ENCODE measurements around the gene PTGIS.

Gene PTGIS

GRCh38 chr20:49469060-49469459 lies 98.9 kb downstream of the PTGIS start:
- H3K36me3 Mint-ChIP-seq (ENCODE audit: low read depth) = no peaks in the 10 kb centered on the region
- no peak for DNase-seq (ENCODE audit: low spot score)
- no peak overlapping the region for H3K4me3 Mint-ChIP-seq
- no peaks in the 10 kb centered on the region for H3K9me3 Mint-ChIP-seq
- no peak overlapping the region for H3K27ac Mint-ChIP-seq
- H3K4me1 Mint-ChIP-seq (ENCODE audit: low read depth) = no peaks in the 10 kb centered on the region
- peaks cover 18% of the 10 kb centered on the region for H3K27me3 Mint-ChIP-seq (ENCODE audit: low read depth)

DNA sequence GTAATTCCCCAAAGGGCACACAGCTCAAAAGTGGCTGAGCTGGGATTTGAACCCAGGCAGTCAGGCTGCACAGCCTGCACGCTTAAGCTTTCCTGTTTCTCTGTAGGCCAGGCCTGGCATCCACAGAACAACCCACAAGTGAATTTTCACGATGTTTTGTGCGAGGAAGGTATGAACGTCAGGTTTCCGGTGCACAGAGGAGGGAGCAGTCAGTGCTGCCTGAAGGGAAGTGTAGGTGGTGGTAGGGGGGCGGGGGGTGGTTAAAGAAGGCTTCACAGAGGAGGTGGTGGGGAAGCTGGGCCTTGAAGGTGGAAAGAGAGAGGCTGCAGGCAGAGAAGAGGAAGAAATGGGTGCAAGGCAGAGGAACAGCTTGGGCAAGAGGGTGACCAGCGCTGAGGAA lies 99.5 kb downstream of the PTGIS start:
- Mint-ChIP-seq H3K4me1 (ENCODE audit: low read depth) (no peaks in the 10 kb centered on the region), H3K36me3 (ENCODE audit: low read depth) (no peaks in the 10 kb centered on the region), H3K4me3 (no peak overlapping the region), H3K27ac (no peak overlapping the region), H3K9me3 (no peaks in the 10 kb centered on the region), H3K27me3 (ENCODE audit: low read depth) (peaks cover 17% of the 10 kb centered on the region)
- DNase-seq (ENCODE audit: low spot score) = no peak

DNA sequence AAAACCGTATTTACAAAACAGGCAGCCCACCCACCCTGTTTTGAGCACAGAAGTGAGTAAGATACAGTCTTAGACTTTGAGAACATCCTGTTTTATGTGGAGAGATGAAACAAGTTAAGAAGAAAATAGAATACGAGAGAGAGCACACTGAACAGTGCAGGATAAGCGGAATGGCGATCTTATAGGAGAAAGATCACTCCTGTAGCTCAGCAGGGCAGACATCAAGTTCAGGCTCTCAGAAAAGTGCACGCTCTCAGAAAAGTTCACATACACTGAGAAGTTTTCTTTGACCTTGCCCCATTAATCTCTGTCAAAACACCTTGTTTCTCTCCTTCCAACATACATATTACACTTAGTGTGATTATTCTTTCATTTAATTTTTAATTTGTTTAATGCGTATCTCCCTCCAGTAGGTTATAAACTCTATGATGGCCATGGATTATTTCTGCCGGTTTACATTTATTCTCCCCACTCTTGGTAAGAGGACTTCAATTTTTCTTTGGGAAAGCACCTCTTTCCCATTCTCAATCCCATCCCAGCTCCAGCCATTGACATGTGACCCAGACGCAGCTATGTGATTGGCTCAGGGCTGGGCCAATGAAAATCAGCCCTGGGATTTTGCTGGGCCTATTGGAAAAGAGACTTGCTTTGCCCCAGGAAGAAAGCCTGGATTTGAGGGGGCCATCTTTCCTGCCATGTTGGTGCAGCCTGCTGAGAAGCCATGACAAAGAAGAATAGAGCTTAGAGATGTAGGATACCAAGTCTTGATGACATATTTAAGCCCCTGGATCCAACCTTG lies 101.6 kb downstream of the PTGIS start:
- no peaks in the 10 kb centered on the region for H3K9me3 Mint-ChIP-seq
- H3K36me3 Mint-ChIP-seq (ENCODE audit: low read depth) = no peaks in the 10 kb centered on the region
- no peak overlapping the region for H3K4me3 Mint-ChIP-seq
- no peak overlapping the region for H3K27ac Mint-ChIP-seq
- DNase-seq (ENCODE audit: low spot score) = no peak
- H3K27me3 Mint-ChIP-seq (ENCODE audit: low read depth) = peaks cover 13% of the 10 kb centered on the region
- H3K4me1 Mint-ChIP-seq (ENCODE audit: low read depth) = no peaks in the 10 kb centered on the region

DNA sequence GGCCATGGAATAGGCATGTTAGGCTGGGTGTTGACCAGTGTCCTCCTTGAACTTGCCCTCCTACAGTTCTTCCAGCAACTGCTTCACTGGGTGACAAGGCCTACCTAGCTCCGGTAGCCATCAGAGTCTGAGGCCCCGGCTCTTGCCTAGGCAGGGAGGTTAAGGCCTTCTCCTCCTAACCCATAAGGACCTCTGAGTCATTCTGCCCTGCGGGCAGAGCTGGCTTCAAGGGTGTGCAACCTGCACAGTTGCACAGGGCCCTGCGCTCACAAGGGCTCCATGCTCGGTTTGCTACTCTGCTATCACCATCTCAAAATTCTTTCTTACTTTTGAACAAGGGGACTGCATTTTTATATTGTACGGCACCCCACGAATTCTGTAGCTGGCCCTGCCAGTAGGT lies 103.4 kb downstream of the PTGIS start:
- no peak overlapping the region for H3K27ac Mint-ChIP-seq
- H3K9me3 Mint-ChIP-seq = no peaks in the 10 kb centered on the region
- H3K4me1 Mint-ChIP-seq (ENCODE audit: low read depth) = no peaks in the 10 kb centered on the region
- H3K27me3 Mint-ChIP-seq (ENCODE audit: low read depth) = peaks cover 8% of the 10 kb centered on the region
- DNase-seq (ENCODE audit: low spot score) = no peak
- no peak overlapping the region for H3K4me3 Mint-ChIP-seq
- H3K36me3 Mint-ChIP-seq (ENCODE audit: low read depth) = no peaks in the 10 kb centered on the region

- H3K9me3 Mint-ChIP-seq = no peaks in the 10 kb centered on the region
- DNase-seq (ENCODE audit: low spot score) = no peak
- no peaks in the 10 kb centered on the region for H3K4me1 Mint-ChIP-seq (ENCODE audit: low read depth)
- no peak overlapping the region for H3K27ac Mint-ChIP-seq
- H3K36me3 Mint-ChIP-seq (ENCODE audit: low read depth) = no peaks in the 10 kb centered on the region
- peaks cover 9% of the 10 kb centered on the region for H3K27me3 Mint-ChIP-seq (ENCODE audit: low read depth)
- H3K4me3 Mint-ChIP-seq = no peak overlapping the region
These were observed 105.3 kb downstream of the PTGIS start for GRCh38 chr20:49462626-49463025.

DNA sequence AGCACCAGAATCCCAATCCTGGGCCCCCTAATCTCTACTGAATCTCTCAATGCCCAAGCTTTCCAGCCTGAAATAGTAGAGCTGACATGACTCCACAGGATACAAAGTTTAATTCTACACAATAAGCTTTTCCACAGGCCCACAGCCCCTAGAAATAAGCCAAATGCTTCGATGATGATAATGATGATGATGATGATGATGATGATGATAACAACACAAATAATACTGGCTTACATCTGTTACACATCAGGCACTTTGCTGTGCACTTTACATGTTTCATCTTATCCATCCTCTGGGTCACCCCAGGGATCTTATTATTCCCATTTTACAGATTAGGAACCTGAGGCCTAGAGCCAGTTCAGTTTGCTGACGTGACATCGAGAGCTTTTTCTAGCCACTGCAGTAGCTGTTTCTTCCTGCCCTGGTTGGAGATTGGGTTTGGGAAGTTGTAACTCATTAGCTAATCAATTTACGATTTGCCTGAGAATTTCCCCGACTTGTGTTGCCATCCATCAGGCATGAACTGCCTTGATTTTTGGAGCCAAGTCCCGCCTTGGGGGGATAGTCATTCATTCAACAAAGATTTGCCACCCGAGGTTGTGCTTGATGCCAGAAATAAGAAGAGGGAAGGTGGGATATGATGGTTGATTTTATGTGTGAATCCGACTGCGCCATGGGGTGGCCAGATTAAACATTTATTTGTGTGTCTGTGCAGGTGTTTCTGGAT lies 105.9 kb downstream of the PTGIS start:
- Mint-ChIP-seq H3K36me3 (ENCODE audit: low read depth) (no peaks in the 10 kb centered on the region), H3K4me1 (ENCODE audit: low read depth) (no peaks in the 10 kb centered on the region), H3K4me3 (no peak overlapping the region), H3K27ac (no peak overlapping the region), H3K9me3 (no peaks in the 10 kb centered on the region), H3K27me3 (ENCODE audit: low read depth) (peaks cover 9% of the 10 kb centered on the region)
- no peak for DNase-seq (ENCODE audit: low spot score)

- H3K27ac Mint-ChIP-seq = no peak overlapping the region
- H3K36me3 Mint-ChIP-seq (ENCODE audit: low read depth) = no peaks in the 10 kb centered on the region
- no peak for DNase-seq (ENCODE audit: low spot score)
- H3K4me1 Mint-ChIP-seq (ENCODE audit: low read depth) = no peaks in the 10 kb centered on the region
- no peaks in the 10 kb centered on the region for H3K9me3 Mint-ChIP-seq
- H3K4me3 Mint-ChIP-seq = no peak overlapping the region
- peaks cover 9% of the 10 kb centered on the region for H3K27me3 Mint-ChIP-seq (ENCODE audit: low read depth)
These were observed 107.0 kb downstream of the PTGIS start for GRCh38 chr20:49460916-49461315.

GRCh38 chr20:49460131-49460530 lies 107.8 kb downstream of the PTGIS start:
- Mint-ChIP-seq H3K27me3 (ENCODE audit: low read depth) (peaks cover 9% of the 10 kb centered on the region), H3K27ac (no peak overlapping the region)
- DNase-seq (ENCODE audit: low spot score) = no peak

GRCh38 chr20:49459684-49460083 lies 108.3 kb downstream of the PTGIS start:
- Mint-ChIP-seq H3K4me3 (no peak overlapping the region), H3K27me3 (ENCODE audit: low read depth) (peaks cover 12% of the 10 kb centered on the region), H3K9me3 (no peaks in the 10 kb centered on the region), H3K36me3 (ENCODE audit: low read depth) (no peaks in the 10 kb centered on the region), H3K27ac (no peak overlapping the region), H3K4me1 (ENCODE audit: low read depth) (no peaks in the 10 kb centered on the region)
- no peak for DNase-seq (ENCODE audit: low spot score)

More at GRCh38 chr20:49460131-49460530, 107.8 kb downstream of the PTGIS start:
- Mint-ChIP-seq H3K4me1 (ENCODE audit: low read depth) (no peaks in the 10 kb centered on the region), H3K4me3 (no peak overlapping the region), H3K36me3 (ENCODE audit: low read depth) (no peaks in the 10 kb centered on the region), H3K9me3 (no peaks in the 10 kb centered on the region)

DNA sequence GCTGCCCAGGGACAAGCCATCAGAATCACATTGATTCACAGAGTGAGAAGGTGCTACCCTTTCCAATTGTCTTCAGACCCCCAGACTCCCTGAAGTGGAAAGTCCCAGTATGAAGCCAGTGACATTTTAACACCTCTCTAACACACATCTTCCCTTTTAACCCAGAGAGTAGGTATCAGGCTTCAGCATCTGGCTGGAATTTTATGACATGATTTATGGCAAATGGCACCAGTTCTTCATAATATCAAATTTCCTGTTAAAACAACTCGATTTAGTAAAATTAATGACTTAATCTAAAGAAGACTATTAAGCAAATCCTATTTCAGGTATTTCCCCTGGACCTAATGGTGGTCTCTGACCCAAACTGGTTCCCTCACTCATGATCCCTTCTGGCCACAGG lies 110.5 kb downstream of the PTGIS start:
- DNase-seq (ENCODE audit: low spot score) = no peak
- H3K4me3 Mint-ChIP-seq = no peak overlapping the region
- no peaks in the 10 kb centered on the region for H3K36me3 Mint-ChIP-seq (ENCODE audit: low read depth)
- no peaks in the 10 kb centered on the region for H3K9me3 Mint-ChIP-seq
- peaks cover 12% of the 10 kb centered on the region for H3K27me3 Mint-ChIP-seq (ENCODE audit: low read depth)
- H3K4me1 Mint-ChIP-seq (ENCODE audit: low read depth) = no peaks in the 10 kb centered on the region
- H3K27ac Mint-ChIP-seq = no peak overlapping the region

GRCh38 chr20:49456646-49457045 lies 111.3 kb downstream of the PTGIS start:
- no peaks in the 10 kb centered on the region for H3K36me3 Mint-ChIP-seq (ENCODE audit: low read depth)
- no peaks in the 10 kb centered on the region for H3K9me3 Mint-ChIP-seq
- peaks cover 12% of the 10 kb centered on the region for H3K27me3 Mint-ChIP-seq (ENCODE audit: low read depth)
- H3K4me1 Mint-ChIP-seq (ENCODE audit: low read depth) = no peaks in the 10 kb centered on the region
- H3K4me3 Mint-ChIP-seq = no peak overlapping the region
- no peak overlapping the region for H3K27ac Mint-ChIP-seq
- no peak for DNase-seq (ENCODE audit: low spot score)

- H3K9me3 Mint-ChIP-seq = no peaks in the 10 kb centered on the region
- no peak overlapping the region for H3K27ac Mint-ChIP-seq
- no peaks in the 10 kb centered on the region for H3K36me3 Mint-ChIP-seq (ENCODE audit: low read depth)
- no peak overlapping the region for H3K4me3 Mint-ChIP-seq
- peaks cover 15% of the 10 kb centered on the region for H3K27me3 Mint-ChIP-seq (ENCODE audit: low read depth)
- no peaks in the 10 kb centered on the region for H3K4me1 Mint-ChIP-seq (ENCODE audit: low read depth)
- DNase-seq (ENCODE audit: low spot score) = no peak
These were observed 112.2 kb downstream of the PTGIS start for GRCh38 chr20:49455691-49456090.
